Choroid plexus epithelial cell (primary cell): Measurements from ENCODE around the gene C16orf90.
A peak's percentile ranks its signal among the peaks of the same experiment; 100 is the strongest.
"Not testable (repeated sequence)": the region's sequence is repeated elsewhere in the genome, so short reads cannot be mapped to it uniquely, and the experiment has no call there.

Experiments
- DNase-seq: peaks from one replicate; pipeline ENCODE4 v3.0.0-alpha.2; 2010; ENCODE audit warnings: low read depth
- H3K4me3 ChIP-seq: 2 replicates; pipeline ENCODE4 v1.5.1; 2011; ENCODE audit warnings: low read depth, mild to moderate bottlenecking, control low read depth, low read length, moderate library complexity
- CTCF ChIP-seq: conservative IDR thresholded peaks from 2 replicates; pipeline ENCODE4 v1.5.1; 2011; ENCODE audit warnings: low read depth, mild to moderate bottlenecking, control low read depth, inconsistent platforms, low read length, moderate library complexity

C16orf90 gene

GRCh38 chr16:3501783-3502400 is 6.6 kb upstream of the C16orf90 start:
- TF ChIP-seq CTCF, result no peak
- H3K4me3 ChIP-seq, result peak overlapping the region; percentile 94
- no peak for DNase-seq

GRCh38 chr16:3501412-3501761 is 6.1 kb upstream of the C16orf90 start:
- DNase-seq, result not testable (repeated sequence)
- H3K4me3 ChIP-seq, result peak overlapping the region; percentile 94

- no peak for DNase-seq
- TF ChIP-seq CTCF, result no peak
- no peak overlapping the region for H3K4me3 ChIP-seq
Measured at GRCh38 chr16:3498988-3499387, 3.7 kb upstream of the C16orf90 start.

- no peak for DNase-seq
- H3K4me3 ChIP-seq, result no peak overlapping the region
- no peak for TF ChIP-seq CTCF
Measured at GRCh38 chr16:3497771-3498170, 2.5 kb upstream of the C16orf90 start.

- no peak for DNase-seq
- H3K4me3 ChIP-seq, result no peak overlapping the region
- TF ChIP-seq CTCF, result no peak
Measured at GRCh38 chr16:3496386-3496785, 1.1 kb upstream of the C16orf90 start.

- no peak for TF ChIP-seq CTCF
- no peak for DNase-seq
- H3K4me3 ChIP-seq, result no peak overlapping the region
Measured at GRCh38 chr16:3494386-3494973, 809 bp downstream of the C16orf90 start.

GRCh38 chr16:3492356-3492755 is 2.9 kb downstream of the C16orf90 start:
- no peak for TF ChIP-seq CTCF
- DNase-seq, result no peak
- H3K4me3 ChIP-seq, result no peak overlapping the region
